Loucy (cell line): ENCODE data around the gene PFKL.

Experiments
- H2AFZ ChIP-seq: fragments of 200-600 bp; sonication (generic); 2 replicates; pipeline ENCODE4 v1.6.0; 2016; ENCODE audit warnings: antibody characterized with exemption, mild to moderate bottlenecking, low read length, moderate library complexity
- H3F3A ChIP-seq: fragments of 200-600 bp; 2 replicates; pipeline ENCODE4 v1.6.0; 2016; ENCODE audit warnings: antibody characterized with exemption, low read depth, mild to moderate bottlenecking
- H3K27me3 ChIP-seq: fragments of 200-600 bp; sonication (generic); 2 replicates; pipeline ENCODE4 v1.6.1; 2014; ENCODE audit warnings: low read length, mild to moderate bottlenecking; ENCODE audit not compliant: insufficient read depth, poor library complexity, severe bottlenecking
- H3K36me3 ChIP-seq: fragments of 200-600 bp; sonication (generic); 2 replicates; pipeline ENCODE4 v1.6.1; 2016; ENCODE audit warnings: low read length; ENCODE audit not compliant: insufficient read depth
- H3K4me1 ChIP-seq: fragments of 200-600 bp; sonication (generic); 2 replicates; pipeline ENCODE4 v1.5.1; 2014; ENCODE audit warnings: low read length, mild to moderate bottlenecking; ENCODE audit not compliant: insufficient read depth, poor library complexity, severe bottlenecking
- H3K4me2 ChIP-seq: fragments of 200-600 bp; sonication (generic); 2 replicates; pipeline ENCODE4 v1.6.0; 2014; ENCODE audit warnings: antibody characterized with exemption, low read length, low read depth, mild to moderate bottlenecking; ENCODE audit not compliant: poor library complexity, severe bottlenecking
- H3K4me3 ChIP-seq: fragments of 200-600 bp; sonication (generic); 2 replicates; pipeline ENCODE4 v1.5.1; 2014; ENCODE audit warnings: low read length, mild to moderate bottlenecking, mixed read lengths; ENCODE audit not compliant: poor library complexity, severe bottlenecking
- H3K79me2 ChIP-seq: fragments of 200-600 bp; sonication (generic); 2 replicates; pipeline ENCODE4 v1.6.1; 2014; ENCODE audit warnings: low read length; ENCODE audit not compliant: insufficient read depth
- H3K9ac ChIP-seq: fragments of 200-600 bp; sonication (generic); 2 replicates; pipeline ENCODE4 v1.6.0; 2014; ENCODE audit warnings: mild to moderate bottlenecking, low read depth, low read length, moderate library complexity; ENCODE audit not compliant: poor library complexity, severe bottlenecking
- H3K9me2 ChIP-seq: fragments of 200-600 bp; sonication (generic); replicated peaks from 2 replicates; pipeline ENCODE4 v1.6.1; 2016; ENCODE audit warnings: low read depth, low read length, mixed read lengths
- H3K9me3 ChIP-seq: fragments of 200-600 bp; sonication (generic); 2 replicates; pipeline ENCODE4 v1.6.1; 2014; ENCODE audit warnings: mild to moderate bottlenecking, antibody characterized with exemption, low read length, low read depth; ENCODE audit not compliant: insufficient read depth
- H4K20me1 ChIP-seq: fragments of 200-600 bp; sonication (generic); 2 replicates; pipeline ENCODE4 v1.6.0; 2014; ENCODE audit warnings: antibody characterized with exemption, low read length, mild to moderate bottlenecking; ENCODE audit not compliant: insufficient read depth, poor library complexity, severe bottlenecking
- EZH2phosphoT487 ChIP-seq: fragments of 200-600 bp; IDR thresholded peaks from 2 replicates; pipeline ENCODE4 v1.6.1; 2018; ENCODE audit warnings: antibody characterized with exemption, mild to moderate bottlenecking, moderate library complexity, borderline replicate concordance
- TF ChIP-seq, protein P1 (sequence below): fragments of 200-600 bp; sonication (generic); conservative IDR thresholded peaks from 2 replicates; pipeline ENCODE4 v1.5.1; 2014; ENCODE audit warnings: mild to moderate bottlenecking, antibody characterized with exemption, low read length

PFKL gene

DNA sequence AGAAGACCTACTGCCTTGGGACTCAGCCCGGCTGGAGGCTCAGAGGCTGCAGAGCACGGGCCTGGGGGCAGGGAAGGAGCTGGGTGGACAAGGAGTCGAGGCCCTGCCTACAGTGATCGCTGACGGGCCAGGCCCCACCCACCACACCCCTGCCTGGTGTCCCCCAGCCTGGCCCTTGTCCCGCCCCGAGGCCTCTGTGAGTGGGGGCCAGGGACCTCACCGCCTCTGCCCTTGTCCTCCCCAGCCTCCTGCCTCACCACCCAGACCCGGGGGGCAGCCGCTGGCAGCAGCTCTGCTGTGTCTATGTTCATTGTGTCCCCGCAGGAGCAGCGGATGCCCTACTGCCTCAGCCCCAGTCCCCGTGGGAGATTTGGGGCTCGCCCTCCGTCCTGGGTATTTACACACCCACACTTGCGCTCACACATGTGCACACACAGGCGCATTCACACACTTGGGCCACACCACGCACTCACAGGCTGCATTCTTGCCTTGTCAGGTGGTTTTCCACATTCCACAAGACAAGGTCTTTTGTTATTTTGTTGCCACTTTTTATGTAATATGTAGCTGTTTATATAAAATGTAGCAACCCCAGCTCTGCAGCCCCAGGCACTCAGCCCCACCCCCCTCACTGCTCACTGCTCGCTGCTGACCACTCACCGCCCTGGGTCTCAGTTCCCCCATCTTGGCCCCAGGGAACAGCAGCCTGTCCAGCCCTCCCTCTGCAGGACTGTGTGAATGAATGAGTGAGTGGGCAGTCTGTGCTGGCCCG, 7.3 kb downstream of the PFKL start:
- Histone ChIP-seq H3K9ac (no peak overlapping the region), H3K79me2 (peaks cover 46% of the 10 kb centered on the region), H3K27me3 (no peaks in the 10 kb centered on the region), H3K4me3 (no peak overlapping the region), H3K4me2 (no peak overlapping the region), H3F3A (no peaks in the 10 kb centered on the region), H4K20me1 (peaks cover 34% of the 10 kb centered on the region), H3K4me1 (peaks cover 29% of the 10 kb centered on the region), H3K9me3 (no peaks in the 10 kb centered on the region), H3K9me2 (no peaks in the 10 kb centered on the region), H2AFZ (no peak overlapping the region), H3K36me3 (peaks cover 39% of the 10 kb centered on the region; the same call in 1 of the 2 replicates)
- TF ChIP-seq, protein P1, sequence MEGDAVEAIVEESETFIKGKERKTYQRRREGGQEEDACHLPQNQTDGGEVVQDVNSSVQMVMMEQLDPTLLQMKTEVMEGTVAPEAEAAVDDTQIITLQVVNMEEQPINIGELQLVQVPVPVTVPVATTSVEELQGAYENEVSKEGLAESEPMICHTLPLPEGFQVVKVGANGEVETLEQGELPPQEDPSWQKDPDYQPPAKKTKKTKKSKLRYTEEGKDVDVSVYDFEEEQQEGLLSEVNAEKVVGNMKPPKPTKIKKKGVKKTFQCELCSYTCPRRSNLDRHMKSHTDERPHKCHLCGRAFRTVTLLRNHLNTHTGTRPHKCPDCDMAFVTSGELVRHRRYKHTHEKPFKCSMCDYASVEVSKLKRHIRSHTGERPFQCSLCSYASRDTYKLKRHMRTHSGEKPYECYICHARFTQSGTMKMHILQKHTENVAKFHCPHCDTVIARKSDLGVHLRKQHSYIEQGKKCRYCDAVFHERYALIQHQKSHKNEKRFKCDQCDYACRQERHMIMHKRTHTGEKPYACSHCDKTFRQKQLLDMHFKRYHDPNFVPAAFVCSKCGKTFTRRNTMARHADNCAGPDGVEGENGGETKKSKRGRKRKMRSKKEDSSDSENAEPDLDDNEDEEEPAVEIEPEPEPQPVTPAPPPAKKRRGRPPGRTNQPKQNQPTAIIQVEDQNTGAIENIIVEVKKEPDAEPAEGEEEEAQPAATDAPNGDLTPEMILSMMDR = no peak
- TF ChIP-seq EZH2phosphoT487 = no peak

DNA sequence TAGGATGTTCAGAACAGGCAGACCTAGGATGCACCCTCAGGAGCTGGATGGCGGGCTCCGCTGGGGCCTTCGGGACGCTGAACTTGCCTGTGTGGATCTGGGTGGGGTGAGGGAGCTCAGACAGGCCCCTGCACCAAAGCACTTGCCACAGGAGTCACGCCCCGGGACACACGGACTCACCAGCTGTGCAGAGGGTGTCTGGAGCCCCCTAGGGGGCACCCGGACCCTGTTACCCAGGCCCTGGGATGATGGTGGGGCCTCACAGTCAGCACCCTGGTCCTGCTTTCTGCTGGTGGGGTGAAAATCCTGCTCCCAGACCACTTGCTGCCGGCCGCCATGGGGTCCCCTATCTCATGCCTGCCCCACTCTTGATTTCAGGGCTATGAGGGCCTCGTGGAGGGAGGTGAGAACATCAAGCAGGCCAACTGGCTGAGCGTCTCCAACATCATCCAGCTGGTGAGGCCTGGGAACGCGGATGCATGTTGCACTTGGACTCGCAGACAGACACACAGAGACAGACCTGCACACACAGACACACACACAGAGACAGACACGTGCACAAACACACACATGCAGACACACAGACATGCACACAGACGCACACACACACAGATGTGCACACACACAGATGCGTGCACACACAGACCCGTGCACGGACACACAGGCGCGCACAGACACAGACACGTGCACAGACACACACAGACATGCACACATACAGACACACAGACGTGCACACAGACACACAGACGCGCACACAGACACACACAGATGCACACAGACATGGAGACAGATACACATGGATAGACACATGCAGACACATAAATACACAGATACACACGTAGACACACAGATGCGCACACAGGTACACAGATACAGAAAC, 11.0 kb downstream of the PFKL start:
- H3K27me3 ChIP-seq = no peaks in the 10 kb centered on the region
- TF ChIP-seq EZH2phosphoT487 = no peak
- TF ChIP-seq, protein P1 = no peak
- H3K9me3 ChIP-seq = no peaks in the 10 kb centered on the region
- H3K4me3 ChIP-seq = no peak overlapping the region
- no peak overlapping the region for H2AFZ ChIP-seq
- H3K9me2 ChIP-seq = no peaks in the 10 kb centered on the region
- no peaks in the 10 kb centered on the region for H3F3A ChIP-seq
- H3K4me1 ChIP-seq = no peaks in the 10 kb centered on the region
- H4K20me1 ChIP-seq = peaks cover 10% of the 10 kb centered on the region
- peaks cover 64% of the 10 kb centered on the region; the same call in 1 of the 2 replicates for H3K36me3 ChIP-seq
- H3K4me2 ChIP-seq = no peak overlapping the region
- no peak overlapping the region for H3K9ac ChIP-seq
- peaks cover 9% of the 10 kb centered on the region; the same call in 1 of the 2 replicates for H3K79me2 ChIP-seq

DNA sequence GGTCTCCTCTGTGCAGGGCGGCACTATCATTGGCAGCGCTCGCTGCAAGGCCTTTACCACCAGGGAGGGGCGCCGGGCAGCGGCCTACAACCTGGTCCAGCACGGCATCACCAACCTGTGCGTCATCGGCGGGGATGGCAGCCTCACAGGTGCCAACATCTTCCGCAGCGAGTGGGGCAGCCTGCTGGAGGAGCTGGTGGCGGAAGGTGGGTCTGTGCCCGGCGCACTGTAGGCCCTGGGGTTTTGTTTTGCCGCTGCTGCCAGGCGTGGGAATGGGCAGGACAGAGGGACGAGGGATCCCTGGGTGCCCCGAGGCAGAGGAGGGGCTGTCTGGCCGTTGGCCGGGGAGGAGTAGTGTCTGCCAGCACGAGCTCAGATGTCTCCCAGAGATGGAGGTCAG, 12.2 kb downstream of the PFKL start:
- no peaks in the 10 kb centered on the region for H3K27me3 ChIP-seq
- no peak overlapping the region for H3K4me3 ChIP-seq
- H3K36me3 ChIP-seq = peaks cover 73% of the 10 kb centered on the region; the same call in 1 of the 2 replicates
- TF ChIP-seq EZH2phosphoT487 = no peak
- TF ChIP-seq, protein P1 = no peak
- H3K79me2 ChIP-seq = no peaks in the 10 kb centered on the region; the same call in 1 of the 2 replicates
- peaks cover 4% of the 10 kb centered on the region for H4K20me1 ChIP-seq
- H2AFZ ChIP-seq = no peak overlapping the region
- no peak overlapping the region for H3K4me2 ChIP-seq
- H3K9me3 ChIP-seq = no peaks in the 10 kb centered on the region
- no peaks in the 10 kb centered on the region for H3F3A ChIP-seq
- H3K4me1 ChIP-seq = no peaks in the 10 kb centered on the region
- no peaks in the 10 kb centered on the region for H3K9me2 ChIP-seq
- no peak overlapping the region for H3K9ac ChIP-seq
